KG1 (cell line): ENCODE data around the gene GPR157.
A peak's percentile ranks its signal among the peaks of the same experiment; 100 is the strongest.
"Not testable (repeated sequence)": the region's sequence is repeated elsewhere in the genome, so short reads cannot be mapped to it uniquely, and the experiment has no call there.

Source experiments
- DNase-seq: peaks from one replicate; lab custom pipeline; 2025; lab: John Stamatoyannopoulos, UW

The GPR157 gene

DNA sequence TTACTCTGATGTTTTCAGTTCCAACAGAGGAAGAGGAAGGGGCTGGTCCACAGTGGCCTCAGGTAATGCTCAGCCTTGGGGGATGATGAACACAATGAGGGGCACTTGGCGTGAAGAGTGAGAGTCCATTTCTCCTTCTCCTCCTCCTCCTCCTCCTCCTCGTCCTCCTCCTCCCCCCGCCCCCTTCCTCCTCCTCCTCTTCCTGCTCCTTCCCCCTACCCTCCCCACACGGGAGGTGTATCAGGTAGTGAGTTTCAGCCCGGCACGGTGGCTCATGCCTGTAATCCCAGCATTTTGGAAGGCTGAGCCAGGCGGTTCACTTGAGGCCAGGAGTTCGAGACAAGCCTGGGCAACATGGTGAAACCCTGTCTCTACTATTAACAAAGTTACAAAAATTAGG, 17.3 kb upstream of the GPR157 start:
- DNase-seq = no peak

GRCh38 chr1:9145714-9146113, 16.8 kb upstream of the GPR157 start:
- DNase-seq = no peak

GRCh38 chr1:9145021-9145668, 16.2 kb upstream of the GPR157 start:
- no peak for DNase-seq

- DNase-seq = not testable (repeated sequence)
These were observed 15.6 kb upstream of the GPR157 start for GRCh38 chr1:9144494-9144893.

DNA sequence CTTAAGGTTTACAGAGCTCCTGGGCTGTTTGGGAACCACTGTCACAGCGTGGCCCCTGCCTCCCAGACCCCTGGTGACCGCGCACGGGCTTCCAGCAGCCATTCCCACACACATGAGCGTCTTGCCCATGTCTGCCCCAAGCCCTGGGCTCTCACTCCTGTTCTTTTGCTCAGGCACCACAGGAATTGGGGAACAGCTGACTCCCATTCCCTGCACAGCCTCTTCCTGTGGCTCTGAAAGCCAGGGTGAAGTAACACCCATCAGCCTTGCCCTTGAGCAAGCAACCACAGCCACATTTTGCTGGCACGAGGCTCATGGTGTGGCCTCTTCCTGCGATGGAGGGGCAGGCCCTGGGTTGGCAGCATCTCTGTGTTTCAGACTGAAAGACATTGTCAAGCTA, 14.3 kb upstream of the GPR157 start:
- no peak for DNase-seq

- no peak for DNase-seq
These were observed 11.0 kb upstream of the GPR157 start for GRCh38 chr1:9139930-9140329.

GRCh38 chr1:9136932-9137331, 8.0 kb upstream of the GPR157 start:
- DNase-seq = no peak

DNA sequence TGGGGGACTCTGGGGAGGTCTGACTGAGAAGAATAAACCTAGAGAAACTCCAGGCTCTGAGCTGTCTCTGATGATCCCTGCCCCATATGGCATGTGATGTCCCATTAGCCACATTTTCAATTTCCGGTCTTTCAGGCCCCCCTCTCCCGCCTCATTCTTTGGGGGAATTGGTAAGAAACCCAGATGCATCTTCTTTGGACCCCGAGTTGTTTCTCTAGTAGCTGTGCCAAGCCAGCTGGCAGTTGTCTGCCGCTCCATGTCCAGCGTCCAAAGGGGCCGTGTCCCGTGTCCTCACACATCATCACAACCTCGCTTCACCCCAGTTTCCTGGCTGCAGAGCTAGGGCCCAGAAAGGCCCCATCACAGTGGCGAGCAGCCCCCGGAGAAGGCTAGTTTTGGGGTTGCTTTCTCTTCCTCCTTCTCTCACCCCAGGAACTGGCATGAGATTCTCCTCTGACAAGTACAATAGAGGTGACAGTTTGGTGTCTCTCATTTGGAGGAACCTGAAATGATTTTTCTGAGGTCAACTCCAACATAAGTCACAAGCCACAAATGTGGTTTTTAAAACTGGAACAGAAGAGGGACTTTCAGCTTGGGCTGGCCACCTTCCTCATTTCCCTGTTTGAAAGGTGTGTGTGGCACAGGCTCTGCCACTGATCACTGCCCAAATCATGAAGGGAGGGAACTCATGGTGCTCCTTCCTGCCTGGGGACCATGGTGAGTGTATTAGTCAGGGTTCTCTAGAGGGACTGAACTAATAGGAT, 6.4 kb upstream of the GPR157 start:
- DNase-seq = no peak

DNA sequence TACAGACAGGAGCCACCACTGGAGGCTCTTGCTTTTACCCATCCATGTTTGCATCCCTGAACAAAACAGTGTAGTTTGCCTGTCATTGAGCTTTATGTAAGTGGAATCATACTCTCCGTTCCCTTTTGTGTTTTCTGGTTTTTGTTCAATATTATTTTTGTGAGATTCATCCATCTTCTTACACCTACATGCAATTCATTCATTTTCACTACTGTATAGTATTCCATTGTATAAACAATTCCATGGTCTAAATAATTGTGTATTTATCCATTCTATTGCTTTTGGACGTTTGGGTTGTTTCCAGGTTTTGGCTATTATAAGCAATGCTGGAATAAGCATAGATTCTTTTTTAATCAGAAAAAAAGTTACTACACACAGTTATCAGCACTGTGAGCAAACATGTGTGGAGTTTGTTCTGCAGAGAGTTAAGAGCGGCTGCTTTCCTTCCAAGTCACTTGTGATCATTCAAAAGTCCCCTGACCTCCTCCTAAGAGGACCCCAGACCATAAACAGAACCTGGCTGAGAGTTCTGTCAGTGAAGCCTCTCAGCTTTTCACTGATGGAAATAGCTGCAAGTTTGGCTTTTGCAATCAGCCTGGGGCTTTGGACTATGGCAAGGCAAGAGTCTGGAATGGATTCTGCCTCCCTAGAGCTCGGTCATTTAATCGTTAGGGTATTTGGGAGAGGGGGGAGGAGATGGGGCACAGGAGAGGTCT, 5.1 kb upstream of the GPR157 start:
- DNase-seq = no peak

DNA sequence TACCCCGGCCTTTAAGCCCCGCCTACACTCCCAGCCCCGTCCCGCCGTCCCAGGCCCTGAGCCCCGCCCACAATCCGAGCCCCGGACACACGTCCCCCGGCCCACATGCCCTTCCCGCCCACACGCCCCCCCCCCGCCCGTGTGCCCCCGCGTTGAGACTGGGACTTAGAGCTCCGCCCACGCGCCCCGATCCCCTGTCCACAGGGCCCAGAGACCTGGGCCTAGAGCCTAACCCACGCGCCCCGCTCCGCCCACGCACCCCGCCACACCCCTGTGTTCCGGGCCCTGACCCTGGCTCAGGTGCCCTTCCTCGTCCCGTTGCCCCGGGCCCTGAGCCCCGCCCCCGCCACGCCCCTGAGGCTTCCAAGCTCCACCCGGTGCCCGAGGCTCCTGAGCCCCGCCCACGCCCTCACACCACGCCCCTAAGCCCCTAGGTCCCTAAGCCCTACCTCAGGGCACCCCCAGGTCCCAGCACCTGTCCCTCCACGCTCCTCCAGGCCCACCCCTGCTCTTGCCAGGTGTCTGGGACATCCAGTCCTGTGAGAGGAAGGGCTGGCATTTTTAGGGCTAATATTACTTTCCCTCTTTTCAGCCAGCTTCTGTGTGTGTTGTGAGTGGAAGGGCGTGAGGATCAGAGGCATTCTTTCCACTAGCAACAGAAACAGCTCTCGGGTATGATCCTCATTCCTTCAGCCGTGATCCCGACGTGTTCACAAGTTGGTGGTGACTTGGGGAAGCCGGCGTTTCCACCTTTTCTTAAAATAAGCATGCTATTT, 552 bp upstream of the GPR157 start:
- DNase-seq = peak; percentile 61

- no peak for DNase-seq
These were observed 759 bp downstream of the GPR157 start for GRCh38 chr1:9128166-9128519.

DNA sequence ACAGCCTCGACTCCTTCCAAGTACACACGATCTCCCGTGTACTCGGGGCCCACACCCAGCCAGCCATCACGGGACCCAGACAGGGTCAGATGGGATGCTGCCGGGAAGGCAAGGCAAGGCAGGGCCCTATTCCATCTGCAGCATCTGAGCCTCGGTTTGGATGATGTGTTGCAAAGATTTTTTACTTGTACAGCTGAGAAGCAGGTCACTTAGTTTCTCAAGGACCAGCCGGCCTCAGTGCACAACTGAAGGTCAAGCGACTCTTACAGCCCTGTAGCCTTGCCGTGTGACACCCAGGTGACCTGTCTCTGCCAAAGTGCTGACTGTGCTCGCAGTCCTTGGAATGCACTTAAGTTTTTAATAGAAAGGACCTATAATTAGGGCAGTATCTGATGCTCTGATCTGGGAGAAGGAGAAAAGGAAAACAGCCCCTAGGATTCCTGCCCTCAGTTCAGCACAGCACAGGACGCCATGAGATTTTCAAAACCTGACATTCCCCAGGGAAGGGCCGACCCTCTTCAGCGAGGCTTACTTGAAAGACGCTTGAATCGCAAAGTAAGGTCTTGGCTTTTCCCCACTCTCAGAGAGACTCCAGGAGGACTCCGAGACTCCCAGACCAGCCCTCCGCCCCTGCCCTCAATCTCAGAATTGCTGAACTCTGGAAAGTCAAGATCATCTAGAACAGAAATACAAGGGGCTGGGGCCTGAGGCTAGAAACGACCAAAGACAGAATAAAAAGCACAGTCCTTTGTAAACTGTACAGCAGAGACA, 1.3 kb downstream of the GPR157 start:
- DNase-seq = no peak

DNA sequence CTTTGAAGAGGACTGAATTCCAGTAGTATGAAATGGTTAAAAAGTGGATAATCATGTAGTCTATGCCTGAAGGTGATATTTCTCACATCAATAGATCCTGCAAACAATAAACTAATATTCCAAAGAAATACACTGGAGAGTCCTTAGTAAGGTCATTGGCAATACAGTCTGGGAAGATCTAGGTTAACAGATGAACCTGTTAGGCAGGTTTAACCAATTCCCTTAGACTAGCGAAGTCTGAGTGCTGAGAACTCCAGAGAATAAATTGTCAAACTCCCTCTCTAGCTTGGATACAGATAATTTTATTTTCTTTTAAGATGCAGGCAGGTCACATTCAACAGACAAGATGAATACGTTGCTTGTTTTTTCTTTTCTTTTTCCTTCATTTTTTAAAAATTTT, 2.4 kb downstream of the GPR157 start:
- DNase-seq = no peak

- not testable (repeated sequence) for DNase-seq
These were observed 3.1 kb downstream of the GPR157 start for GRCh38 chr1:9125847-9126246.

DNA sequence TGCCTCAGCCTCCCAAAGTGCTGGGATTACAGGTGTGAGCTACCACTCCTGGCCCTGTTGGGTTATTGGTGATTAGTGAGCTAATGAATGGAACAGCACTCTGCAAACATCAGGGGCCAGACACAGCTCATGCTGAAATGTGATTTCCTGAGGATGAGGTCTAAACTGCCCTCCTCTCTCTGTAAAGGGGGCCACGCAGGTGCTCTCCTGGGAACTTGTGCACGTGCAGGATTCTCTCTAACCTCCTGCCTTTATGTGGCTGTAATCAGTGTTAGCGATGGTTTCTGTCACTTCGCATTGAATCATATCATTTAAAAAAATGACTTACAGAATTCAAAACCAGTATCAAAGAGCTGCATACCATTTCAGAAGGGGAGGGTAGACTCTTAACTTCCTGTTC, 3.6 kb downstream of the GPR157 start:
- DNase-seq = no peak

GRCh38 chr1:9124389-9124788, 4.5 kb downstream of the GPR157 start:
- not testable (repeated sequence) for DNase-seq

- DNase-seq = not testable (repeated sequence)
These were observed 5.2 kb downstream of the GPR157 start for GRCh38 chr1:9123665-9124064.

GRCh38 chr1:9121496-9122409, 7.1 kb downstream of the GPR157 start:
- no peak for DNase-seq

DNA sequence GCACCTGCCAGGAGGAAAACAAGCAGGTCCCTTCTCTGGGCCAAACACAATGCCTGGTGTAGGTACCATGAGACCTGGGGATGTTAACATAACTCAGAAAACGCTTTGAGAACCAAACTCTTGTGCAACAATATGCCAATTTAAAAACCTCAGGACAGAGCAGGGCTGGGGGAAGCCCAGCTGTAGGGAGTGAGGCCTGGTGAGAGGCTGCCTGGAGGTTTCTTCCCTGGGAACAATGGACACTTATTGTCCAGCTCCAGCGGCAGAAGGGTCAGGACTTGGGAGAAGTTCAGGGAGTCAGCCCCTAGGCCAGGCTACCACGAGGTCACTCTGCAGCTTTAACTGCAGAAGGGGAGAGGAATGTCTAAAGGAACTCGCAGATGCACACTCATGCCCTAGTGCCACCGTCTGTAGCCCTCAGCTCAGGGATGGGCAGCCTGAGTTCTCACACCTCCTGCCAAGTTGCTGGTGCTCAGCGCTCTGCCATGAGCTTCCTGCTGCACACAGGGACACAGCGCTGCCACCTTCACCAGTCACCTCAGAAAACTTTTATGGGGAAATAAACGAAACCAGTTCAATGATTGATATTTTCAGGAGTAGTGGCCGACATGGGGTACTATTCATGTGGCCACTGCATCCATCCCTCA, 8.5 kb downstream of the GPR157 start:
- DNase-seq = no peak

DNA sequence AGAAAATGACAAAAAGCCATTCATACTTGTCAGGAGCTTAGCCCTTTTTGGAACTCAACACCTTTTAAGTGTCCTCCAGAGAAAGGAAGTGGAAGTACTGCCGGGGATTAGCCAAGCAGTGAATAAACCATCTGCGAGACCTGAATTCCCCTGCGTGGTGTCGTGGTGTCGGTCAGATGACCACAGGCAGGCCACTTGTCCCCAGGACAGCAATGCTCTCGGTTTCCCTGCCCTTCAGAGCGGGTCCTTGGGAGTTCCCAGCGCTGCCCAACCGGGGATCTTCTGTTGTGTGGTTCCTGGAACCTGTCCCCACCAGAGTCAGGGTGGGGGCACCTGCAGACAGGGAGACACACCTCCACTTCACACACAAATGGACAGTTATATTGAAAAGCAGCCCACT, 9.2 kb downstream of the GPR157 start:
- no peak for DNase-seq
